GM19025 (cell line): ENCODE data around the gene DDIT4L.
"Not testable (repeated sequence)": the region's sequence is repeated elsewhere in the genome, so short reads cannot be mapped to it uniquely, and the experiment has no call there.

Experiments
- ATAC-seq: cut with Tn5 transposase; IDR thresholded peaks from one replicate; pipeline ENCODE4 v1.9.1; 2021; ENCODE audit warnings: mild to moderate bottlenecking, low read depth, moderate library complexity; ENCODE audit not compliant: unreplicated experiment

Gene DDIT4L

GRCh38 chr4:100189820-100190642, at the start of gene DDIT4L:
Gene DDIT4L (minus strand): TSS chr4:100190468. CDS start chr4:100189983, 485 bp downstream.
- no peak for ATAC-seq

GRCh38 chr4:100240008-100240407, 49.7 kb upstream of the DDIT4L start:
- ATAC-seq: no peak

GRCh38 chr4:100224721-100225120, 34.5 kb upstream of the DDIT4L start:
- ATAC-seq: no peak

- ATAC-seq: no peak
Measured at GRCh38 chr4:100224160-100224559, 33.9 kb upstream of the DDIT4L start.

- ATAC-seq: peak; percentile 97
Measured at GRCh38 chr4:100208964-100209363, 18.7 kb upstream of the DDIT4L start.

- ATAC-seq: no peak
Measured at GRCh38 chr4:100208459-100208858, 18.2 kb upstream of the DDIT4L start.

GRCh38 chr4:100206850-100207249, 16.6 kb upstream of the DDIT4L start:
- ATAC-seq: no peak

GRCh38 chr4:100198061-100198460, 7.8 kb upstream of the DDIT4L start:
- no peak for ATAC-seq

- ATAC-seq: not testable (repeated sequence)
Measured at GRCh38 chr4:100196388-100197071, 6.3 kb upstream of the DDIT4L start.

- ATAC-seq: no peak
Measured at GRCh38 chr4:100190643-100191600, 654 bp upstream of the DDIT4L start.

GRCh38 chr4:100188829-100189228, 1.4 kb downstream of the DDIT4L start:
- ATAC-seq: no peak

GRCh38 chr4:100187781-100188180, 2.5 kb downstream of the DDIT4L start:
- ATAC-seq: no peak

GRCh38 chr4:100184787-100185186, 5.5 kb downstream of the DDIT4L start:
- ATAC-seq: no peak

GRCh38 chr4:100177855-100178254, 12.4 kb downstream of the DDIT4L start:
- no peak for ATAC-seq

- ATAC-seq: no peak
Measured at GRCh38 chr4:100177126-100177525, 13.1 kb downstream of the DDIT4L start.

- no peak for ATAC-seq
Measured at GRCh38 chr4:100175858-100176257, 14.4 kb downstream of the DDIT4L start.

- ATAC-seq: no peak
Measured at GRCh38 chr4:100174985-100175383, 15.3 kb downstream of the DDIT4L start.

- ATAC-seq: no peak
Measured at GRCh38 chr4:100170986-100171385, 19.3 kb downstream of the DDIT4L start.

GRCh38 chr4:100169491-100170485, 20.5 kb downstream of the DDIT4L start:
- no peak for ATAC-seq
